Natural killer cell (primary cell): ENCODE results near the gene FOXE1. TPM values are rescaled to one million over a fixed set of nuclear protein-coding genes. Genes with fewer than 3 reads are reported as not detected.

ENCODE experiments used
- ATAC-seq, 3 donors: fragments of 150-1000 bp in 2 of 3; fragments of 200-7000 bp in 1 of 3; cut with Tn5 transposase; 1 replicate in 1 of 3; 2 replicates in 2 of 3; pipeline ENCODE4 v1.10.0; 2021; ENCODE audit warnings: mild to moderate bottlenecking in 2 of 3, moderate library complexity in 2 of 3
- DNase-seq, 2 donors: peaks; one replicate each; pipeline versions ENCODE4 v3.0.0 to v3.0.0-alpha.2; 2013 to 2021; ENCODE audit warnings: mixed read lengths in 1 of 2
- H3K27ac ChIP-seq: one replicate; pipeline ENCODE4 v1.5.1; 2013; ENCODE audit warnings: mild to moderate bottlenecking, low read length
- H3K27me3 ChIP-seq: one replicate; pipeline ENCODE4 v1.6.1; 2013; ENCODE audit warnings: low read length; ENCODE audit not compliant: control insufficient read depth, insufficient read depth
- H3K36me3 ChIP-seq: one replicate; pipeline ENCODE4 v1.6.1; 2013; ENCODE audit warnings: low read length; ENCODE audit not compliant: control insufficient read depth, insufficient read depth
- H3K4me1 ChIP-seq: one replicate; pipeline ENCODE4 v1.6.1; 2013; ENCODE audit warnings: low read length; ENCODE audit not compliant: control insufficient read depth, insufficient read depth
- H3K4me3 ChIP-seq: one replicate; pipeline ENCODE4 v1.5.1; 2013; ENCODE audit warnings: low read length
- H3K9me3 ChIP-seq: one replicate; pipeline ENCODE4 v1.6.1; 2013; ENCODE audit warnings: low read length; ENCODE audit not compliant: control insufficient read depth, insufficient read depth
- H3K27ac Mint-ChIP-seq, 2 donors: one replicate each; pipeline ENCODE4 v1.8.0; 2022; ENCODE audit warnings: mild to moderate bottlenecking in 2 of 2, mixed read lengths in 2 of 2, moderate library complexity in 1 of 2
- H3K27me3 Mint-ChIP-seq, 2 donors: one replicate each; pipeline ENCODE4 v1.8.0; 2022; ENCODE audit warnings: low read depth in 2 of 2, mixed read lengths in 2 of 2
- H3K36me3 Mint-ChIP-seq: one replicate; pipeline ENCODE4 v1.8.0; 2022; ENCODE audit warnings: mixed read lengths
- H3K4me1 Mint-ChIP-seq, 2 donors: one replicate each; pipeline ENCODE4 v1.8.0; 2022; ENCODE audit warnings: mixed read lengths in 2 of 2
- H3K4me3 Mint-ChIP-seq: one replicate; pipeline ENCODE4 v1.8.0; 2022; ENCODE audit warnings: mild to moderate bottlenecking, moderate library complexity, mixed read lengths
- H3K9me3 Mint-ChIP-seq, 2 donors: one replicate each; pipeline ENCODE4 v1.8.0; 2022; ENCODE audit warnings: mixed read lengths in 2 of 2
- CTCF ChIP-seq: fragments of 200-600 bp; IDR thresholded peaks from one replicate; pipeline ENCODE4 v1.8.0; 2022; ENCODE audit warnings: antibody characterized with exemption
- WGBS: methylation state at CpG from one replicate; pipeline ENCODE4 v1.1.7; 2013; ENCODE audit warnings: missing lambda C conversion rate; ENCODE audit not compliant: insufficient coverage; 5-methylcytosine and 5-hydroxymethylcytosine counted together
- intact Hi-C: fragments of 100-400 bp; cut with micrococcal nuclease; formaldehyde crosslinking; loops from one replicate; pipeline ENCODE4 v1.14.2; 2022
- total RNA-seq, 4 donors: library from RNA; stranded (reverse); fragments of 120-200 nt in 1 of 4; gene quantifications; one replicate each; pipeline versions ENCODE4 v1.2.3 to v1.2.4, GENCODE V29; 2013 to 2022

Gene FOXE1
- total RNA-seq, 3 donors from 2014 or later (not counting 1 experiment from before 2014, with no cell fraction given) = not detected

GRCh38 chr9:97866300-97866699 is 13.3 kb downstream of the FOXE1 start:
- Mint-ChIP-seq H3K27ac (no peak overlapping the region), H3K4me3 (no peak overlapping the region), H3K9me3 (peaks cover 4 to 14% of the 10 kb centered on the region in 2 donors), H3K27me3 (peaks cover 35 to 69% of the 10 kb centered on the region in 2 donors), H3K36me3 (peaks cover 25% of the 10 kb centered on the region), H3K4me1 (no peaks in the 10 kb centered on the region)
- H3K27me3 ChIP-seq = peaks cover 6% of the 10 kb centered on the region
- H3K36me3 ChIP-seq = no peaks in the 10 kb centered on the region
- intact Hi-C loops = no loop called here
- H3K4me1 ChIP-seq = no peaks in the 10 kb centered on the region
- 100% methylated on average over 1 of the region's 1 CpG for WGBS
- no peak for DNase-seq
- no peak overlapping the region for H3K27ac ChIP-seq
- no peak for TF ChIP-seq CTCF
- no peak overlapping the region for H3K4me3 ChIP-seq
- no peak for ATAC-seq
- no peaks in the 10 kb centered on the region for H3K9me3 ChIP-seq

GRCh38 chr9:97866848-97867247 is 13.8 kb downstream of the FOXE1 start:
- ATAC-seq (no peak), DNase-seq (no peak)
- Mint-ChIP-seq H3K36me3 (peaks cover 25% of the 10 kb centered on the region), H3K27me3 (peaks cover 34 to 64% of the 10 kb centered on the region in 2 donors), H3K27ac (no peak overlapping the region), H3K9me3 (peaks cover 4 to 14% of the 10 kb centered on the region in 2 donors), H3K4me1 (no peaks in the 10 kb centered on the region), H3K4me3 (no peak overlapping the region)
- peaks cover 6% of the 10 kb centered on the region for H3K27me3 ChIP-seq
- no peaks in the 10 kb centered on the region for H3K9me3 ChIP-seq
- intact Hi-C loops = no loop called here
- H3K4me3 ChIP-seq = no peak overlapping the region
- H3K27ac ChIP-seq = no peak overlapping the region
- H3K4me1 ChIP-seq = no peaks in the 10 kb centered on the region
- H3K36me3 ChIP-seq = no peaks in the 10 kb centered on the region
- TF ChIP-seq CTCF = no peak

GRCh38 chr9:97868859-97869258 is 15.8 kb downstream of the FOXE1 start:
- no peaks in the 10 kb centered on the region for H3K4me1 ChIP-seq
- no peaks in the 10 kb centered on the region for H3K9me3 ChIP-seq
- peaks cover 6% of the 10 kb centered on the region for H3K27me3 ChIP-seq
- Mint-ChIP-seq H3K4me1 (no peaks in the 10 kb centered on the region), H3K36me3 (peaks cover 25% of the 10 kb centered on the region), H3K27me3 (peaks cover 28 to 58% of the 10 kb centered on the region in 2 donors), H3K27ac (no peak overlapping the region), H3K4me3 (no peak overlapping the region), H3K9me3 (peaks cover 4 to 14% of the 10 kb centered on the region in 2 donors)
- H3K36me3 ChIP-seq = no peaks in the 10 kb centered on the region
- intact Hi-C loops = no loop called here
- no peak for ATAC-seq
- DNase-seq = no peak
- TF ChIP-seq CTCF = no peak
- H3K27ac ChIP-seq = no peak overlapping the region
- H3K4me3 ChIP-seq = no peak overlapping the region
- 96% methylated on average over 3 of the region's 3 CpGs for WGBS

GRCh38 chr9:97873425-97873824 is 20.4 kb downstream of the FOXE1 start:
- Mint-ChIP-seq H3K36me3 (no peaks in the 10 kb centered on the region), H3K27me3 (peaks cover 14 to 21% of the 10 kb centered on the region in 2 donors), H3K9me3 (no peaks in the 10 kb centered on the region), H3K4me1 (no peaks in the 10 kb centered on the region), H3K4me3 (no peak overlapping the region), H3K27ac (no peak overlapping the region)
- Histone ChIP-seq H3K36me3 (no peaks in the 10 kb centered on the region), H3K27me3 (no peaks in the 10 kb centered on the region), H3K4me3 (no peak overlapping the region), H3K27ac (no peak overlapping the region), H3K4me1 (no peaks in the 10 kb centered on the region), H3K9me3 (no peaks in the 10 kb centered on the region)
- WGBS = 90% methylated on average over 3 of the region's 3 CpGs
- TF ChIP-seq CTCF = no peak
- no peak for DNase-seq
- ATAC-seq = no peak
- intact Hi-C loops = no loop called here
